ENCODE results near the gene KLHL29. TPM values are rescaled to one million over a fixed set of nuclear protein-coding genes. Genes with fewer than 3 reads are reported as not detected.
"Not testable (repeated sequence)": the region's sequence is repeated elsewhere in the genome, so short reads cannot be mapped to it uniquely, and the experiment has no call there.

KLHL29 gene
- total RNA-seq, 4 donors from 2014 or later: 39.6 to 52.0 (median 40.4) TPM

GRCh38 chr2:23388756-23389514, 4.0 kb downstream of the KLHL29 start:
- WGBS, 2 donors: 74% methylated on average over 4 of the region's 4 CpGs

DNA sequence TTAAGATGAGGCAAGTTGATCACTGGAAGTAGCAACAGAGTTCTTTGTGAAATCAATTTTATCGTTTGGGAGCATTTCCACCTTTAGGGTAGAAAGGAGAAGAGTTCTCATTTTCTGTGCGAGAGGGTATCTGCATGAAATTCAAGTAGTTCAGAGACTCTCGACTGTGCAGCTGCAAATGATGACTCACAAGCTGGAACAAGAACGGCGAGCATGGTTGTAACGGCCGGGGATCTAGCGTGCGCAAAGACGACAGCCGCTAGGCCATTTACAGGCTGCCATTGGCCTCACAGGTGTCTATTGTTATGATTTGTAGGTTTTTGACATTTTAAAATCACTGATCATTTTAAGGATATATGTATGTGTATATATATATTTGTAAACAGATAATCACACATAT, 5.2 kb downstream of the KLHL29 start:
- DNase-seq (ENCODE audit: low spot score in 2 of 2): no peak
- Histone ChIP-seq H3K36me3 (no peaks in the 10 kb centered on the region), H3K27ac (peak overlapping the region in 1 of 4 donors; percentile 95), H3K4me3 (no peak overlapping the region), H3K4me1 (peaks cover 0 to 85% (median 18%) of the 10 kb centered on the region in 4 donors), H3K27me3 (peaks cover 0 to 3% of the 10 kb centered on the region in 2 donors), H3K9me3 (no peaks in the 10 kb centered on the region)
- TF ChIP-seq POLR2A (IDR thresholded peaks at IDR 0.05): no peak
- TF ChIP-seq EP300 (IDR thresholded peaks at IDR 0.05): peak in 1 of 2 donors; percentile 22
- WGBS, 2 donors: 46 to 59% methylated on average over 11 of the region's 11 CpGs

More at GRCh38 chr2:23388756-23389514, 4.0 kb downstream of the KLHL29 start:
- Histone ChIP-seq H3K4me3 (no peak overlapping the region), H3K9me3 (no peaks in the 10 kb centered on the region), H3K4me1 (peaks cover 0 to 80% (median 14%) of the 10 kb centered on the region in 4 donors), H3K27ac (peak overlapping the region in 2 of 4 donors; percentile 22 to 95), H3K27me3 (peaks cover 0 to 3% of the 10 kb centered on the region in 2 donors), H3K36me3 (no peaks in the 10 kb centered on the region)
- no peak for DNase-seq (ENCODE audit: low spot score in 2 of 2)
- TF ChIP-seq EP300 (IDR thresholded peaks at IDR 0.05): no peak
- TF ChIP-seq CTCF (IDR thresholded peaks at IDR 0.05): no peak
- no peak for TF ChIP-seq POLR2A (IDR thresholded peaks at IDR 0.05)

GRCh38 chr2:23391237-23391736, 6.3 kb downstream of the KLHL29 start:
- H3K4me1 ChIP-seq: peaks cover 0 to 91% (median 19%) of the 10 kb centered on the region in 4 donors
- DNase-seq (ENCODE audit: low spot score in 2 of 2); H3K27me3 ChIP-seq; H3K9me3 ChIP-seq; H3K4me3 ChIP-seq; H3K27ac ChIP-seq; H3K36me3 ChIP-seq: not testable (repeated sequence)
- WGBS, 2 donors: 68 to 70% methylated on average over 10 of the region's 10 CpGs

GRCh38 chr2:23393722-23394121, 8.7 kb downstream of the KLHL29 start:
- Histone ChIP-seq H3K36me3 (no peaks in the 10 kb centered on the region), H3K27ac (peak overlapping the region in 1 of 4 donors; percentile 69), H3K4me3 (no peak overlapping the region), H3K27me3 (no peaks in the 10 kb centered on the region), H3K4me1 (peaks cover 0 to 70% (median 11%) of the 10 kb centered on the region in 4 donors), H3K9me3 (no peaks in the 10 kb centered on the region)
- 40 to 52% methylated on average over 8 of the region's 8 CpGs for WGBS, 2 donors
- TF ChIP-seq EP300 (IDR thresholded peaks at IDR 0.05): no peak
- no peak for TF ChIP-seq POLR2A (IDR thresholded peaks at IDR 0.05)
- no peak for TF ChIP-seq CTCF (IDR thresholded peaks at IDR 0.05)
- no peak for DNase-seq (ENCODE audit: low spot score in 2 of 2)

GRCh38 chr2:23394700-23395099, 9.7 kb downstream of the KLHL29 start:
- no peak overlapping the region for H3K4me3 ChIP-seq
- DNase-seq (ENCODE audit: low spot score in 2 of 2): no peak
- H3K27me3 ChIP-seq: no peaks in the 10 kb centered on the region
- H3K9me3 ChIP-seq: no peaks in the 10 kb centered on the region
- peaks cover 0 to 60% (median 9%) of the 10 kb centered on the region in 4 donors for H3K4me1 ChIP-seq
- no peaks in the 10 kb centered on the region for H3K36me3 ChIP-seq
- WGBS, 2 donors: 78 to 84% methylated on average over 4 of the region's 4 CpGs
- no peak overlapping the region for H3K27ac ChIP-seq
- TF ChIP-seq POLR2A (IDR thresholded peaks at IDR 0.05): no peak
- TF ChIP-seq EP300 (IDR thresholded peaks at IDR 0.05): no peak
- no peak for TF ChIP-seq CTCF (IDR thresholded peaks at IDR 0.05)

DNA sequence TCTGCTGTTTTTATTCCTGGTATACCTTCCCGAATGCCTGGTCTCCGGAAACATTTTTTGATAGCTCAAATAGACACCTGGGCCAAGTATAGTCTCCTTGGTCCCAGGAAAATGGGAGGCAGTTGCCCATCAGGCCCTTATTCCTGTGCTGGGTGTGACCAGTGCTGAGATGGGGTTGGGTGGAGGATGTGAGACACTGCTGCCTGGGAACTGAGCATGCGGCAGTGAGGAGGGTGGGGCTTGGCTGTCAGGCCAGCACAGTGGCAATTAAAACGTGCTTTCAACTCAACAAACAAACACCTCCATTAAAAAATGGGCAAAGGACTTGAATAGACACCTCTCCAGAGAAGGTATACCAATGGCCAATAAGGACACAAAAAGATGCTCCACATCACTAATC, 12.5 kb downstream of the KLHL29 start:
- Histone ChIP-seq H3K27ac (no peak overlapping the region), H3K9me3 (no peaks in the 10 kb centered on the region), H3K4me3 (no peak overlapping the region), H3K4me1 (peaks cover 0 to 55% (median 6%) of the 10 kb centered on the region in 4 donors), H3K36me3 (no peaks in the 10 kb centered on the region), H3K27me3 (no peaks in the 10 kb centered on the region)
- 69 to 81% methylated on average over 4 of the region's 4 CpGs for WGBS, 2 donors
- TF ChIP-seq CTCF (IDR thresholded peaks at IDR 0.05) (no peak), EP300 (IDR thresholded peaks at IDR 0.05) (no peak), POLR2A (IDR thresholded peaks at IDR 0.05) (no peak)
- no peak for DNase-seq (ENCODE audit: low spot score in 2 of 2)

All from tibial nerve (tissue), 4 donors.